HepG2 (cell line): ENCODE results near the gene VEGFB. TPM values are rescaled to one million over a fixed set of nuclear protein-coding genes. Genes with fewer than 3 reads are reported as not detected.

Source experiments
- KDM5A ChIP-seq: fragments of 200-600 bp; sonication (generic); IDR thresholded peaks from 2 replicates; pipeline ENCODE4 v1.7.0; 2018; ENCODE audit warnings: antibody characterized with exemption, mild to moderate bottlenecking, low read length, borderline replicate concordance
- MED1 ChIP-seq: sonication (generic); formaldehyde crosslinking; IDR thresholded peaks from 2 replicates; pipeline ENCODE4 v1.4.0; 2020; ENCODE audit warnings: missing genetic modification reagents
- NRL ChIP-seq: sonication (generic); formaldehyde crosslinking; IDR thresholded peaks from 2 replicates; pipeline ENCODE4 v1.5.0; 2020; ENCODE audit warnings: missing genetic modification reagents, mild to moderate bottlenecking, moderate library complexity, borderline replicate concordance
- PATZ1 ChIP-seq: sonication (generic); formaldehyde crosslinking; IDR thresholded peaks from 2 replicates; pipeline ENCODE4 v1.4.0; 2020; ENCODE audit warnings: missing genetic modification reagents
- ZBTB49 ChIP-seq: sonication (generic); formaldehyde crosslinking; IDR thresholded peaks from 2 replicates; pipeline ENCODE4 v1.4.0; 2020; ENCODE audit warnings: missing genetic modification reagents, borderline replicate concordance
- ZFP62 ChIP-seq: sonication (generic); formaldehyde crosslinking; IDR thresholded peaks from 2 replicates; pipeline ENCODE4 v1.4.0; 2020; ENCODE audit warnings: missing genetic modification reagents
- ZNF138 ChIP-seq: sonication (generic); formaldehyde crosslinking; IDR thresholded peaks from 2 replicates; pipeline ENCODE4 v1.5.0; 2020; ENCODE audit warnings: mild to moderate bottlenecking, low read depth, missing genetic modification reagents
- ZNF207 ChIP-seq: fragments of 450-650 bp; IDR thresholded peaks from 2 replicates; pipeline ENCODE4 v1.6.1; 2016; ENCODE audit warnings: antibody characterized with exemption, borderline replicate concordance
- ZNF230 ChIP-seq: sonication (generic); formaldehyde crosslinking; IDR thresholded peaks from 2 replicates; pipeline ENCODE4 v1.4.0; 2020; ENCODE audit warnings: mild to moderate bottlenecking, missing genetic modification reagents
- ZNF34 ChIP-seq: sonication (generic); formaldehyde crosslinking; IDR thresholded peaks from 2 replicates; pipeline ENCODE4 v1.4.0; 2020; ENCODE audit warnings: mild to moderate bottlenecking, missing genetic modification reagents, borderline replicate concordance
- ZNF468 ChIP-seq: sonication (generic); formaldehyde crosslinking; IDR thresholded peaks from 2 replicates; pipeline ENCODE4 v1.8.0; 2022; ENCODE audit warnings: mild to moderate bottlenecking, moderate library complexity, missing genetic modification reagents
- ZNF577 ChIP-seq: sonication (generic); formaldehyde crosslinking; IDR thresholded peaks from 2 replicates; pipeline ENCODE4 v1.4.0; 2020; ENCODE audit warnings: mild to moderate bottlenecking, low read depth, missing genetic modification reagents, borderline replicate concordance
- ZNF652 ChIP-seq: IDR thresholded peaks from 2 replicates; pipeline ENCODE4 v1.6.1; 2016; ENCODE audit warnings: low read depth, borderline replicate concordance
- ZNF761 ChIP-seq: sonication (generic); formaldehyde crosslinking; conservative IDR thresholded peaks from 2 replicates; pipeline ENCODE4 v1.4.0; 2020; ENCODE audit warnings: mild to moderate bottlenecking, missing genetic modification reagents
- ZNF768 ChIP-seq: sonication (generic); formaldehyde crosslinking; IDR thresholded peaks from 2 replicates; pipeline ENCODE4 v1.4.0; 2020; ENCODE audit warnings: missing genetic modification reagents
- ZNF773 ChIP-seq: sonication (generic); formaldehyde crosslinking; IDR thresholded peaks from 2 replicates; pipeline ENCODE4 v1.4.0; 2020; ENCODE audit warnings: missing genetic modification reagents, borderline replicate concordance
- ZNF879 ChIP-seq: sonication (generic); formaldehyde crosslinking; IDR thresholded peaks from 2 replicates; pipeline ENCODE4 v1.8.1; 2023; ENCODE audit warnings: missing genetic modification reagents
- polyA plus RNA-seq, 8 experiments: library from polyadenylated mRNA; depleted of rRNA in 3 of 8; stranded (reverse) in 7 of 8; unstranded in 1 of 8; fragments of >200 nt; fragmentation: Illumina TruSeq in 4 of 8; extraction: Trizol in 4 of 8; gene quantifications; 2 replicates each; pipeline versions ENCODE4 v1.2.1 to v1.2.3, GENCODE V29; 2011 to 2016; ENCODE audit warnings: low read depth in 4 of 8, missing spikeins in 1 of 8, mixed read lengths in 1 of 8; ENCODE audit not compliant: insufficient read depth in 1 of 8
- total RNA-seq, 5 experiments: library from RNA; depleted of rRNA; stranded (reverse); fragments of >200 nt; fragmentation: Illumina TruSeq; extraction: Trizol; gene quantifications; 2 replicates each; pipeline ENCODE4 v1.2.3, GENCODE V29; 2016; ENCODE audit warnings: low read depth in 1 of 5
- TF ChIP-seq, protein P1 (sequence below): sonication (generic); formaldehyde crosslinking; IDR thresholded peaks from 2 replicates; pipeline ENCODE4 v1.8.0; 2022; ENCODE audit warnings: low read depth, missing genetic modification reagents
- TF ChIP-seq, protein P2 (sequence below): sonication (generic); formaldehyde crosslinking; IDR thresholded peaks from 2 replicates; pipeline ENCODE4 v1.5.0; 2020; ENCODE audit warnings: missing genetic modification reagents, mild to moderate bottlenecking, borderline replicate concordance
- TF ChIP-seq, protein P3 (sequence below): sonication (generic); formaldehyde crosslinking; IDR thresholded peaks from 2 replicates; pipeline ENCODE4 v1.5.1; 2020; ENCODE audit warnings: missing genetic modification reagents, mild to moderate bottlenecking, borderline replicate concordance

Gene VEGFB
- total and polyA plus RNA-seq, 2 of the 13 experiments (the other 11 are each of a cell fraction or from before 2014, with no cell fraction given), result 9.0 to 11.3 TPM

- TF ChIP-seq ZNF207, result no peak
- TF ChIP-seq ZNF761 (CRISPR knock-in tag), result no peak; the same call in 1 of the 2 replicates
- TF ChIP-seq KDM5A, result no peak; the same call in 1 of the 2 replicates
- no peak for TF ChIP-seq NRL (CRISPR knock-in tag)
- TF ChIP-seq ZNF577 (CRISPR knock-in tag), result no peak
- TF ChIP-seq ZBTB49, result no peak
- no peak for TF ChIP-seq ZNF230 (CRISPR knock-in tag)
- no peak for TF ChIP-seq ZNF34 (CRISPR knock-in tag)
- TF ChIP-seq ZNF468, result no peak
- TF ChIP-seq PATZ1 (CRISPR knock-in tag), result peak; percentile 93
- TF ChIP-seq, protein P1, sequence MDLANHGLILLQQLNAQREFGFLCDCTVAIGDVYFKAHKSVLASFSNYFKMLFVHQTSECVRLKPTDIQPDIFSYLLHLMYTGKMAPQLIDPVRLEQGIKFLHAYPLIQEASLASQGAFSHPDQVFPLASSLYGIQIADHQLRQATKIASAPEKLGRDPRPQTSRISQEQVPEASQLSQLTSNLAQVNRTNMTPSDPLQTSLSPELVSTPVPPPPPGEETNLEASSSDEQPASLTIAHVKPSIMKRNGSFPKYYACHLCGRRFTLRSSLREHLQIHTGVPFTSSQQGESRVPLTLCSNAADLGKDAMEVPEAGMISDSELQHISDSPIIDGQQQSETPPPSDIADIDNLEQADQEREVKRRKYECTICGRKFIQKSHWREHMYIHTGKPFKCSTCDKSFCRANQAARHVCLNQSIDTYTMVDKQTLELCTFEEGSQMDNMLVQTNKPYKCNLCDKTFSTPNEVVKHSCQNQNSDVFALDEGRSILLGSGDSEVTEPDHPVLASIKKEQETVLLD (CRISPR knock-in tag), result peak; percentile 73; the same call in 1 of the 2 replicates
- TF ChIP-seq MED1, result peak; percentile 78
- peak; percentile 7; the same call in 1 of the 2 replicates for TF ChIP-seq ZNF768
- TF ChIP-seq ZFP62 (CRISPR knock-in tag), result no peak
- TF ChIP-seq, protein P2, sequence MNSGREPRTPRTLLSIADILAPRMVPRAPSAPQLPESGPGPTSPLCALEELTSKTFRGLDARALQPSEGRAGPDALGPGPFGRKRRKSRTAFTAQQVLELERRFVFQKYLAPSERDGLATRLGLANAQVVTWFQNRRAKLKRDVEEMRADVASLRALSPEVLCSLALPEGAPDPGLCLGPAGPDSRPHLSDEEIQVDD (CRISPR knock-in tag), result no peak
- TF ChIP-seq ZNF879 (CRISPR knock-in tag), result no peak
- no peak for TF ChIP-seq ZNF138
- no peak for TF ChIP-seq ZNF773 (CRISPR knock-in tag)
- peak; percentile 99 for TF ChIP-seq ZNF652 (CRISPR knock-in tag)
- TF ChIP-seq, protein P3, sequence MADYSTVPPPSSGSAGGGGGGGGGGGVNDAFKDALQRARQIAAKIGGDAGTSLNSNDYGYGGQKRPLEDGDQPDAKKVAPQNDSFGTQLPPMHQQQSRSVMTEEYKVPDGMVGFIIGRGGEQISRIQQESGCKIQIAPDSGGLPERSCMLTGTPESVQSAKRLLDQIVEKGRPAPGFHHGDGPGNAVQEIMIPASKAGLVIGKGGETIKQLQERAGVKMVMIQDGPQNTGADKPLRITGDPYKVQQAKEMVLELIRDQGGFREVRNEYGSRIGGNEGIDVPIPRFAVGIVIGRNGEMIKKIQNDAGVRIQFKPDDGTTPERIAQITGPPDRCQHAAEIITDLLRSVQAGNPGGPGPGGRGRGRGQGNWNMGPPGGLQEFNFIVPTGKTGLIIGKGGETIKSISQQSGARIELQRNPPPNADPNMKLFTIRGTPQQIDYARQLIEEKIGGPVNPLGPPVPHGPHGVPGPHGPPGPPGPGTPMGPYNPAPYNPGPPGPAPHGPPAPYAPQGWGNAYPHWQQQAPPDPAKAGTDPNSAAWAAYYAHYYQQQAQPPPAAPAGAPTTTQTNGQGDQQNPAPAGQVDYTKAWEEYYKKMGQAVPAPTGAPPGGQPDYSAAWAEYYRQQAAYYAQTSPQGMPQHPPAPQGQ (CRISPR knock-in tag), result no peak
Observed at GRCh38 chr11:64269540-64270220, 35.3 kb downstream of the VEGFB start (continued).
